HepG2 (cell line): Measurements from ENCODE around the gene SIGLEC1. TPM values are rescaled to one million over a fixed set of nuclear protein-coding genes. Genes with fewer than 3 reads are reported as not detected.

Experiments
- AKAP8 ChIP-seq: sonication (generic); formaldehyde crosslinking; IDR thresholded peaks from 2 replicates; pipeline ENCODE4 v1.5.1; 2020; ENCODE audit warnings: mild to moderate bottlenecking, missing genetic modification reagents
- BRD4 ChIP-seq: sonication (generic); formaldehyde crosslinking; IDR thresholded peaks from 2 replicates; pipeline ENCODE4 v1.4.0; 2020; ENCODE audit warnings: missing genetic modification reagents
- CREM ChIP-seq, 2 experiments: sonication (generic) in 1 of 2; formaldehyde crosslinking in 1 of 2; IDR thresholded peaks; 2 replicates each; pipeline versions ENCODE4 v1.4.0 to v1.6.1; 2016 to 2020; ENCODE audit warnings: antibody characterized with exemption in 1 of 2, mild to moderate bottlenecking in 1 of 2, missing genetic modification reagents in 1 of 2
- EED ChIP-seq: sonication (generic); formaldehyde crosslinking; IDR thresholded peaks from 2 replicates; pipeline ENCODE4 v1.5.0; 2020; ENCODE audit warnings: mild to moderate bottlenecking, missing genetic modification reagents
- EP300 ChIP-seq, 3 experiments: sonication (generic) in 1 of 3; formaldehyde crosslinking in 1 of 3; IDR thresholded peaks; 2 replicates each; pipeline versions ENCODE4 v1.5.1 to v1.6.1; 2011 to 2020; ENCODE audit warnings: low read depth in 2 of 3, low read length in 2 of 3, borderline replicate concordance in 1 of 3, improper control_type of control experiment in 1 of 3, mild to moderate bottlenecking in 1 of 3, missing genetic modification reagents in 1 of 3, moderate library complexity in 1 of 3
- KDM2A ChIP-seq: sonication (generic); formaldehyde crosslinking; IDR thresholded peaks from 2 replicates; pipeline ENCODE4 v1.4.0; 2020; ENCODE audit warnings: low read depth, missing genetic modification reagents, borderline replicate concordance
- MTA1 ChIP-seq: sonication (generic); formaldehyde crosslinking; IDR thresholded peaks from 2 replicates; pipeline ENCODE4 v1.4.0; 2020; ENCODE audit warnings: missing genetic modification reagents, mild to moderate bottlenecking, borderline replicate concordance
- PCBP1 ChIP-seq: fragments of 200-400 bp; formaldehyde crosslinking; IDR thresholded peaks from 2 replicates; pipeline ENCODE4 v1.6.1; 2017; ENCODE audit warnings: mild to moderate bottlenecking, low read depth, low read length, borderline replicate concordance
- SMARCE1 ChIP-seq: fragments of 450-650 bp; IDR thresholded peaks from 2 replicates; pipeline ENCODE4 v1.6.1; 2017; ENCODE audit warnings: borderline replicate concordance
- SPEN ChIP-seq: sonication (generic); formaldehyde crosslinking; IDR thresholded peaks from 2 replicates; pipeline ENCODE4 v1.5.1; 2020; ENCODE audit warnings: low read depth, mild to moderate bottlenecking, missing genetic modification reagents
- TSC22D2 ChIP-seq: sonication (generic); formaldehyde crosslinking; IDR thresholded peaks from 2 replicates; pipeline ENCODE4 v1.5.1; 2020; ENCODE audit warnings: missing genetic modification reagents, mild to moderate bottlenecking, borderline replicate concordance
- ZFP36L1 ChIP-seq: sonication (generic); formaldehyde crosslinking; IDR thresholded peaks from 2 replicates; pipeline ENCODE4 v1.8.0; 2022; ENCODE audit warnings: mild to moderate bottlenecking, missing genetic modification reagents, moderate library complexity
- ZNF256 ChIP-seq: sonication (generic); formaldehyde crosslinking; conservative IDR thresholded peaks from 2 replicates; pipeline ENCODE4 v1.4.0; 2020; ENCODE audit warnings: missing genetic modification reagents
- ZNF3 ChIP-seq: IDR thresholded peaks from 2 replicates; pipeline ENCODE4 v1.7.0; 2017; ENCODE audit warnings: inconsistent platforms
- ZNF512B ChIP-seq: sonication (generic); formaldehyde crosslinking; IDR thresholded peaks from 2 replicates; pipeline ENCODE4 v1.5.1; 2020; ENCODE audit warnings: missing genetic modification reagents, mild to moderate bottlenecking, borderline replicate concordance
- ZNF678 ChIP-seq: sonication (generic); formaldehyde crosslinking; IDR thresholded peaks from 2 replicates; pipeline ENCODE4 v1.4.0; 2020; ENCODE audit warnings: mild to moderate bottlenecking, missing genetic modification reagents
- ZNF746 ChIP-seq: sonication (generic); formaldehyde crosslinking; IDR thresholded peaks from 2 replicates; pipeline ENCODE4 v1.8.0; 2022; ENCODE audit warnings: mild to moderate bottlenecking, missing genetic modification reagents
- ZNF781 ChIP-seq: sonication (generic); formaldehyde crosslinking; IDR thresholded peaks from 2 replicates; pipeline ENCODE4 v1.5.1; 2020; ENCODE audit warnings: borderline replicate concordance, mild to moderate bottlenecking, missing genetic modification reagents; ENCODE audit errors: not compliant biosample characterization
- polyA plus RNA-seq, 8 experiments: library from polyadenylated mRNA; depleted of rRNA in 3 of 8; stranded (reverse) in 7 of 8; unstranded in 1 of 8; fragments of >200 nt; fragmentation: Illumina TruSeq in 4 of 8; extraction: Trizol in 4 of 8; gene quantifications; 2 replicates each; pipeline versions ENCODE4 v1.2.1 to v1.2.3, GENCODE V29; 2011 to 2016; ENCODE audit warnings: low read depth in 4 of 8, missing spikeins in 1 of 8, mixed read lengths in 1 of 8; ENCODE audit not compliant: insufficient read depth in 1 of 8
- total RNA-seq, 5 experiments: library from RNA; depleted of rRNA; stranded (reverse); fragments of >200 nt; fragmentation: Illumina TruSeq; extraction: Trizol; gene quantifications; 2 replicates each; pipeline ENCODE4 v1.2.3, GENCODE V29; 2016; ENCODE audit warnings: low read depth in 1 of 5
- TF ChIP-seq, protein P1 (sequence below): sonication (generic); formaldehyde crosslinking; IDR thresholded peaks from 2 replicates; pipeline ENCODE4 v1.9.0; 2021; ENCODE audit warnings: missing genetic modification reagents, borderline replicate concordance
- TF ChIP-seq, protein P2 (sequence below): sonication (generic); formaldehyde crosslinking; IDR thresholded peaks from 2 replicates; pipeline ENCODE4 v1.8.1; 2023; ENCODE audit warnings: mild to moderate bottlenecking, missing genetic modification reagents, borderline replicate concordance
- TF ChIP-seq, protein P3 (sequence below): sonication (generic); formaldehyde crosslinking; IDR thresholded peaks from 2 replicates; pipeline ENCODE4 v1.4.0; 2020; ENCODE audit warnings: missing genetic modification reagents, low read depth, mild to moderate bottlenecking, borderline replicate concordance

Gene SIGLEC1
- total and polyA plus RNA-seq, 2 of the 13 experiments (the other 11 are each of a cell fraction or from before 2014, with no cell fraction given): 0.01 TPM; not detected in 1

- TF ChIP-seq ZNF512B (CRISPR knock-in tag) (no peak), ZNF678 (CRISPR knock-in tag) (no peak), EP300 (IDR thresholded peaks at IDR 0.05; ENCODE audit: low read depth in 2 of 2, low read length in 2 of 2) (no peak), EP300 (CRISPR knock-in tag; IDR thresholded peaks at IDR 0.05; ENCODE audit: borderline replicate concordance) (no peak), ZNF256 (CRISPR knock-in tag) (no peak), EED (CRISPR knock-in tag) (no peak), PCBP1 (peak; percentile 75; the same call in 1 of the 2 replicates), ZNF781 (CRISPR knock-in tag) (no peak), CREM (IDR thresholded peaks at IDR 0.05) (no peak), CREM (CRISPR knock-in tag; IDR thresholded peaks at IDR 0.05) (no peak), KDM2A (CRISPR knock-in tag) (peak; percentile 3; the same call in 1 of the 2 replicates), BRD4 (CRISPR knock-in tag) (0 out of 2 replicates have a peak, but pooled peaks have one; percentile 13), ZNF746 (no peak), AKAP8 (0 out of 2 replicates have a peak, but pooled peaks have one; percentile 21), MTA1 (CRISPR knock-in tag) (no peak), TSC22D2 (no peak), SPEN (CRISPR knock-in tag) (0 out of 2 replicates have a peak, but pooled peaks have one; percentile 18), ZNF3 (no peak), ZFP36L1 (CRISPR knock-in tag) (no peak), SMARCE1 (no peak)
- TF ChIP-seq, protein P1, sequence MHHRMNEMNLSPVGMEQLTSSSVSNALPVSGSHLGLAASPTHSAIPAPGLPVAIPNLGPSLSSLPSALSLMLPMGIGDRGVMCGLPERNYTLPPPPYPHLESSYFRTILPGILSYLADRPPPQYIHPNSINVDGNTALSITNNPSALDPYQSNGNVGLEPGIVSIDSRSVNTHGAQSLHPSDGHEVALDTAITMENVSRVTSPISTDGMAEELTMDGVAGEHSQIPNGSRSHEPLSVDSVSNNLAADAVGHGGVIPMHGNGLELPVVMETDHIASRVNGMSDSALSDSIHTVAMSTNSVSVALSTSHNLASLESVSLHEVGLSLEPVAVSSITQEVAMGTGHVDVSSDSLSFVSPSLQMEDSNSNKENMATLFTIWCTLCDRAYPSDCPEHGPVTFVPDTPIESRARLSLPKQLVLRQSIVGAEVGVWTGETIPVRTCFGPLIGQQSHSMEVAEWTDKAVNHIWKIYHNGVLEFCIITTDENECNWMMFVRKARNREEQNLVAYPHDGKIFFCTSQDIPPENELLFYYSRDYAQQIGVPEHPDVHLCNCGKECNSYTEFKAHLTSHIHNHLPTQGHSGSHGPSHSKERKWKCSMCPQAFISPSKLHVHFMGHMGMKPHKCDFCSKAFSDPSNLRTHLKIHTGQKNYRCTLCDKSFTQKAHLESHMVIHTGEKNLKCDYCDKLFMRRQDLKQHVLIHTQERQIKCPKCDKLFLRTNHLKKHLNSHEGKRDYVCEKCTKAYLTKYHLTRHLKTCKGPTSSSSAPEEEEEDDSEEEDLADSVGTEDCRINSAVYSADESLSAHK (CRISPR knock-in tag): no peak
- TF ChIP-seq, protein P2, sequence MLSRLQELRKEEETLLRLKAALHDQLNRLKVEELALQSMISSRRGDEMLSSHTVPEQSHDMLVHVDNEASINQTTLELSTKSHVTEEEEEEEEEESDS (CRISPR knock-in tag): no peak
- TF ChIP-seq, protein P3, sequence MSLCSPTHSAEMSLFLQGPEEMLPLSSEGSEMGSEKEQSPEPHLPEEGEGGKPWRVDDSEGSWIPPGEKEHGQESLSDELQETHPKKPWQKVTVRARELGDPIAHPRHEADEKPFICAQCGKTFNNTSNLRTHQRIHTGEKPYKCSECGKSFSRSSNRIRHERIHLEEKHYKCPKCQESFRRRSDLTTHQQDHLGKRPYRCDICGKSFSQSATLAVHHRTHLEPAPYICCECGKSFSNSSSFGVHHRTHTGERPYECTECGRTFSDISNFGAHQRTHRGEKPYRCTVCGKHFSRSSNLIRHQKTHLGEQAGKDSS (CRISPR knock-in tag): no peak
These were observed 41.3 kb upstream of the SIGLEC1 start (continued) for GRCh38 chr20:3753501-3754275.
